SK-MEL-5 (cell line): ENCODE results near the gene CCDC74A. TPM values are rescaled to one million over a fixed set of nuclear protein-coding genes. Genes with fewer than 3 reads are reported as not detected.

Experiments
- total RNA-seq: library from RNA; depleted of rRNA; stranded (reverse); fragments of >200 nt; shearing (Covaris generic); gene quantifications from 2 replicates; pipeline ENCODE4 v1.2.3, GENCODE V29; 2014; rRNA removed

Gene CCDC74A
- total RNA-seq, 1 experiment from 2014 or later, result 3.8 TPM

Other genes starting within 250 kb of the CCDC74A start
- gene RAB6D, start 163.7 kb upstream of the CCDC74A start, total RNA-seq, result not detected in 2 replicates
- not detected in 2 replicates for gene TUBA3D, start 51.8 kb upstream of the CCDC74A start, total RNA-seq
- 46.4 and 48.1 TPM in 2 replicates for gene MZT2A, start 35.5 kb upstream of the CCDC74A start, total RNA-seq